HepG2 (cell line): ENCODE results near the gene SND1. TPM values are rescaled to one million over a fixed set of nuclear protein-coding genes. Genes with fewer than 3 reads are reported as not detected.

Source experiments
- AFF4 ChIP-seq: sonication (generic); formaldehyde crosslinking; IDR thresholded peaks from 2 replicates; pipeline ENCODE4 v1.4.0; 2020; ENCODE audit warnings: missing genetic modification reagents
- ETV5 ChIP-seq: IDR thresholded peaks from 2 replicates; pipeline ENCODE4 v1.6.1; 2018; ENCODE audit warnings: missing biosample characterization, missing genetic modification reagents, inconsistent platforms, borderline replicate concordance
- HOMEZ ChIP-seq: IDR thresholded peaks from 2 replicates; pipeline ENCODE4 v1.6.1; 2016; ENCODE audit warnings: low read depth
- MLLT10 ChIP-seq: sonication (generic); formaldehyde crosslinking; IDR thresholded peaks from 2 replicates; pipeline ENCODE4 v1.4.0; 2020; ENCODE audit warnings: missing genetic modification reagents
- POLR2A ChIP-seq, 2 experiments: IDR thresholded peaks; 2 replicates each; pipeline ENCODE4 v1.6.1; 2011; ENCODE audit warnings: low read depth in 2 of 2, low read length in 2 of 2, mild to moderate bottlenecking in 1 of 2, moderate library complexity in 1 of 2; ENCODE audit not compliant: insufficient read depth in 1 of 2
- SCMH1 ChIP-seq: sonication (generic); formaldehyde crosslinking; IDR thresholded peaks from 2 replicates; pipeline ENCODE4 v1.9.0; 2021; ENCODE audit warnings: missing genetic modification reagents, mild to moderate bottlenecking, borderline replicate concordance
- SKI ChIP-seq: fragments of 450-650 bp; IDR thresholded peaks from one replicate; pipeline ENCODE4 v1.6.1; 2018; ENCODE audit warnings: mild to moderate bottlenecking; ENCODE audit not compliant: partially characterized antibody
- ZBTB39 ChIP-seq: sonication (generic); formaldehyde crosslinking; IDR thresholded peaks from 2 replicates; pipeline ENCODE4 v1.5.0; 2020; ENCODE audit warnings: missing genetic modification reagents
- ZNF264 ChIP-seq: sonication (generic); formaldehyde crosslinking; IDR thresholded peaks from 2 replicates; pipeline ENCODE4 v1.4.0; 2020; ENCODE audit warnings: missing genetic modification reagents
- ZNF589 ChIP-seq: sonication (generic); formaldehyde crosslinking; conservative IDR thresholded peaks from 2 replicates; pipeline ENCODE4 v1.8.0; 2022; ENCODE audit warnings: mild to moderate bottlenecking, moderate library complexity, missing genetic modification reagents
- ZNF646 ChIP-seq: sonication (generic); formaldehyde crosslinking; IDR thresholded peaks from 2 replicates; pipeline ENCODE4 v1.9.0; 2021; ENCODE audit warnings: mild to moderate bottlenecking, missing genetic modification reagents
- ZNF761 ChIP-seq: sonication (generic); formaldehyde crosslinking; conservative IDR thresholded peaks from 2 replicates; pipeline ENCODE4 v1.4.0; 2020; ENCODE audit warnings: mild to moderate bottlenecking, missing genetic modification reagents
- polyA plus RNA-seq, 8 experiments: library from polyadenylated mRNA; depleted of rRNA in 3 of 8; stranded (reverse) in 7 of 8; unstranded in 1 of 8; fragments of >200 nt; fragmentation: Illumina TruSeq in 4 of 8; extraction: Trizol in 4 of 8; gene quantifications; 2 replicates each; pipeline versions ENCODE4 v1.2.1 to v1.2.3, GENCODE V29; 2011 to 2016; ENCODE audit warnings: low read depth in 4 of 8, missing spikeins in 1 of 8, mixed read lengths in 1 of 8; ENCODE audit not compliant: insufficient read depth in 1 of 8
- total RNA-seq, 5 experiments: library from RNA; depleted of rRNA; stranded (reverse); fragments of >200 nt; fragmentation: Illumina TruSeq; extraction: Trizol; gene quantifications; 2 replicates each; pipeline ENCODE4 v1.2.3, GENCODE V29; 2016; ENCODE audit warnings: low read depth in 1 of 5

SND1 gene
- total and polyA plus RNA-seq, 2 of the 13 experiments (the other 11 are each of a cell fraction or from before 2014, with no cell fraction given) = 110 to 182 TPM

GRCh38 chr7:128103498-128104107 is 451.6 kb downstream of the SND1 start (continued):
- 0 out of 2 replicates have a peak, but pooled peaks have one; percentile 28 for TF ChIP-seq ZNF761 (CRISPR knock-in tag)
- TF ChIP-seq HOMEZ (CRISPR knock-in tag) = peak; percentile 76
- peak; percentile 66 for TF ChIP-seq ZNF264 (CRISPR knock-in tag)
- peak; percentile 92 for TF ChIP-seq ETV5 (CRISPR knock-in tag)
- TF ChIP-seq SCMH1 (CRISPR knock-in tag) = no peak
- TF ChIP-seq ZNF646 (CRISPR knock-in tag) = no peak
- no peak for TF ChIP-seq AFF4 (CRISPR knock-in tag)
- TF ChIP-seq ZBTB39 = no peak
- no peak for TF ChIP-seq MLLT10 (CRISPR knock-in tag)
- peak in 1 of 2 experiments; percentile 51; a peak in 1 of 4 replicates for TF ChIP-seq POLR2A (IDR thresholded peaks at IDR 0.05; ENCODE audit: insufficient read depth in 1 of 2, low read depth in 2 of 2, low read length in 2 of 2)
- 0 out of 2 replicates have a peak, but pooled peaks have one; percentile 63 for TF ChIP-seq ZNF589 (CRISPR knock-in tag)
- TF ChIP-seq SKI = peak; percentile 12
